MCF 10A (cell line): ENCODE data around the gene SMYD1. TPM values are rescaled to one million over a fixed set of nuclear protein-coding genes. Genes with fewer than 3 reads are reported as not detected.

Source experiments
- BruUV-seq: library from RNA; stranded (reverse); fragments of 400-500 nt; replicated peaks from 2 replicates; lab custom pipeline; 2021; lab: Mats Ljungman, UMichigan
- CTCF ChIA-PET: fragments of 300-600 bp; sonication (Branson Sonifier 250); formaldehyde crosslinking; extraction: SDS; loops from one replicate; lab custom pipeline; 2021; ENCODE audit warnings: antibody characterized with exemption, inconsistent platforms; lab: Yijun Ruan, JAX
- POLR2A ChIA-PET: fragments of 300-600, 350-650 bp; sonication (Branson Sonifier 250); formaldehyde crosslinking; extraction: SDS; loops from one replicate; lab custom pipeline; 2020; ENCODE audit warnings: antibody characterized with exemption, inconsistent platforms; lab: Yijun Ruan, JAX
- DNase-seq: peaks from one replicate; pipeline ENCODE4 v3.0.0-alpha.2; 2018; ENCODE audit not compliant: unreplicated experiment
- H3K27ac Mint-ChIP-seq: one replicate; pipeline ENCODE4 v1.8.0; 2022; ENCODE audit warnings: mild to moderate bottlenecking, low read depth, mixed read lengths; ENCODE audit not compliant: unreplicated experiment
- H3K27me3 Mint-ChIP-seq: one replicate; pipeline ENCODE4 v1.8.0; 2022; ENCODE audit warnings: mixed read lengths; ENCODE audit not compliant: insufficient read depth, unreplicated experiment
- H3K36me3 Mint-ChIP-seq: one replicate; pipeline ENCODE4 v1.8.0; 2022; ENCODE audit warnings: mild to moderate bottlenecking, moderate library complexity, mixed read lengths; ENCODE audit not compliant: insufficient read depth, unreplicated experiment
- H3K4me1 Mint-ChIP-seq: one replicate; pipeline ENCODE4 v1.8.0; 2022; ENCODE audit warnings: mixed read lengths; ENCODE audit not compliant: insufficient read depth, unreplicated experiment
- H3K4me3 Mint-ChIP-seq: one replicate; pipeline ENCODE4 v1.8.0; 2022; ENCODE audit warnings: mild to moderate bottlenecking, moderate library complexity, mixed read lengths; ENCODE audit not compliant: unreplicated experiment
- H3K9me3 Mint-ChIP-seq: one replicate; pipeline ENCODE4 v1.8.0; 2022; ENCODE audit warnings: mixed read lengths; ENCODE audit not compliant: unreplicated experiment
- CTCF ChIP-seq: fragments of 200-600 bp; IDR thresholded peaks from one replicate; pipeline ENCODE4 v1.8.0; 2022; ENCODE audit warnings: antibody characterized with exemption, mild to moderate bottlenecking; ENCODE audit not compliant: unreplicated experiment
- intact Hi-C: fragments of 100-400 bp; cut with micrococcal nuclease; formaldehyde crosslinking; loops from 2 replicates; pipeline ENCODE4 v1.14.1; 2022
- total RNA-seq: library from RNA; stranded (reverse); gene quantifications from 2 replicates; pipeline ENCODE4 v1.2.3, GENCODE V29; 2022

SMYD1 gene
- total RNA-seq, 1 experiment from 2014 or later, result not detected

GRCh38 chr2:88067189-88067588 is 436 bp upstream of the SMYD1 start:
- no peak for DNase-seq
- intact Hi-C loops, result no loop called here
- no peak overlapping the region for H3K27ac Mint-ChIP-seq
- BruUV-seq, result no TSS peak
- TF ChIP-seq CTCF, result no peak
- no peaks in the 10 kb centered on the region for H3K36me3 Mint-ChIP-seq
- POLR2A ChIA-PET, result no interaction called here
- no peak overlapping the region for H3K4me3 Mint-ChIP-seq
- no peaks in the 10 kb centered on the region for H3K27me3 Mint-ChIP-seq
- no peaks in the 10 kb centered on the region for H3K9me3 Mint-ChIP-seq
- H3K4me1 Mint-ChIP-seq, result no peaks in the 10 kb centered on the region
- CTCF ChIA-PET, result interaction anchor here (0.6 to 5.4 kb wide), 2 partner anchors 23 to 92 kb away, joined by 3 to 23 read pairs; no protein-coding TSS in a partner anchor

- no peaks in the 10 kb centered on the region for H3K36me3 Mint-ChIP-seq
- no peak for TF ChIP-seq CTCF
- H3K9me3 Mint-ChIP-seq, result peaks cover 2% of the 10 kb centered on the region
- H3K27ac Mint-ChIP-seq, result no peak overlapping the region
- no peak for DNase-seq
- no peaks in the 10 kb centered on the region for H3K4me1 Mint-ChIP-seq
- no peak overlapping the region for H3K4me3 Mint-ChIP-seq
- no peaks in the 10 kb centered on the region for H3K27me3 Mint-ChIP-seq
- POLR2A ChIA-PET, result interaction anchor here (0.6 kb wide), 1 partner anchor 662 kb away, joined by 3 read pairs; no protein-coding TSS in a partner anchor
- CTCF ChIA-PET, result interaction anchor here (0.6 to 9.9 kb wide), 5 partner anchors 8 to 487 kb away, joined by 3 to 69 read pairs (median 3); no protein-coding TSS in a partner anchor
- BruUV-seq, result no TSS peak
- intact Hi-C loops, result no loop called here
Measured at GRCh38 chr2:88068044-88068443, 419 bp downstream of the SMYD1 start.

- no peak for DNase-seq
- intact Hi-C loops, result no loop called here
- no TSS peak for BruUV-seq
- no peaks in the 10 kb centered on the region for H3K36me3 Mint-ChIP-seq
- H3K4me1 Mint-ChIP-seq, result no peaks in the 10 kb centered on the region
- CTCF ChIA-PET, result interaction anchor here (5.4 to 9.9 kb wide), 2 partner anchors 9 to 90 kb away, joined by 23 to 69 read pairs; no protein-coding TSS in a partner anchor
- POLR2A ChIA-PET, result interaction anchor here (0.9 kb wide), 1 partner anchor 14 kb away, joined by 4 read pairs; no protein-coding TSS in a partner anchor
- no peak for TF ChIP-seq CTCF
- no peak overlapping the region for H3K4me3 Mint-ChIP-seq
- H3K27ac Mint-ChIP-seq, result no peak overlapping the region
- H3K27me3 Mint-ChIP-seq, result no peaks in the 10 kb centered on the region
- H3K9me3 Mint-ChIP-seq, result peaks cover 5% of the 10 kb centered on the region
Measured at GRCh38 chr2:88069117-88069516, 1.5 kb downstream of the SMYD1 start.

- no peak for DNase-seq
- peaks cover 5% of the 10 kb centered on the region for H3K9me3 Mint-ChIP-seq
- H3K36me3 Mint-ChIP-seq, result no peaks in the 10 kb centered on the region
- H3K4me1 Mint-ChIP-seq, result peaks cover 6% of the 10 kb centered on the region
- no peak overlapping the region for H3K4me3 Mint-ChIP-seq
- CTCF ChIA-PET, result interaction anchor here (5.4 to 9.9 kb wide), 2 partner anchors 10 to 90 kb away, joined by 23 to 69 read pairs; no protein-coding TSS in a partner anchor
- POLR2A ChIA-PET, result no interaction called here
- intact Hi-C loops, result no loop called here
- no TSS peak for BruUV-seq
- no peak for TF ChIP-seq CTCF
- no peaks in the 10 kb centered on the region for H3K27me3 Mint-ChIP-seq
- no peak overlapping the region for H3K27ac Mint-ChIP-seq
Measured at GRCh38 chr2:88070055-88070454, 2.4 kb downstream of the SMYD1 start.
